A673 (cell line): ENCODE data around the gene VDR. TPM values are rescaled to one million over a fixed set of nuclear protein-coding genes. Genes with fewer than 3 reads are reported as not detected.

Experiments
- BruUV-seq: library from RNA; stranded (reverse); fragments of 400-500 nt; replicated peaks from 2 replicates; lab custom pipeline; 2021; lab: Mats Ljungman, UMichigan
- CTCF ChIA-PET: fragments of 300-600 bp; sonication (Branson Sonifier 250); formaldehyde crosslinking; loops from one replicate; lab custom pipeline; 2022; ENCODE audit warnings: antibody characterized with exemption; lab: Charles Lee
- POLR2A ChIA-PET: fragments of 300-600 bp; sonication (Branson Sonifier 250); formaldehyde crosslinking; loops from one replicate; lab custom pipeline; 2022; ENCODE audit warnings: antibody characterized with exemption; ENCODE audit not compliant: low non-redundant PET; lab: Charles Lee
- DNase-seq: peaks from one replicate; pipeline ENCODE4 v3.0.0-alpha.2; 2015; ENCODE audit warnings: low spot score
- H3K27ac ChIP-seq: fragments of 200-600 bp; sonication (generic); 2 replicates; pipeline ENCODE4 v1.5.1; 2016; ENCODE audit warnings: mixed run types, low read depth, mild to moderate bottlenecking, mixed read lengths, antibody characterized with exemption, low read length; ENCODE audit not compliant: poor library complexity, severe bottlenecking
- H3K27me3 ChIP-seq: fragments of 200-600 bp; sonication (generic); replicated peaks from 2 replicates; pipeline ENCODE4 v1.6.1; 2017; ENCODE audit warnings: mixed run types, low read depth, mild to moderate bottlenecking, mixed read lengths, antibody characterized with exemption, low read length; ENCODE audit not compliant: insufficient read depth, poor library complexity
- H3K36me3 ChIP-seq: fragments of 200-600 bp; sonication (generic); 2 replicates; pipeline ENCODE4 v1.6.1; 2016; ENCODE audit warnings: mixed run types, mild to moderate bottlenecking, mixed read lengths, antibody characterized with exemption, low read length; ENCODE audit not compliant: insufficient read depth, poor library complexity, severe bottlenecking
- H3K4me1 ChIP-seq: fragments of 200-600 bp; sonication (generic); 2 replicates; pipeline ENCODE4 v1.6.1; 2017; ENCODE audit warnings: mixed run types, mild to moderate bottlenecking, mixed read lengths, antibody characterized with exemption, low read length; ENCODE audit not compliant: insufficient read depth, poor library complexity, severe bottlenecking
- H3K4me3 ChIP-seq: fragments of 200-600 bp; sonication (generic); 2 replicates; pipeline ENCODE4 v1.5.1; 2016; ENCODE audit warnings: low read depth, mixed run types, mild to moderate bottlenecking, mixed read lengths, low read length; ENCODE audit not compliant: poor library complexity, severe bottlenecking
- H3K9me3 ChIP-seq: fragments of 200-600 bp; sonication (generic); 2 replicates; pipeline ENCODE4 v1.6.1; 2016; ENCODE audit warnings: mixed run types, low read depth, mild to moderate bottlenecking, mixed read lengths, antibody characterized with exemption, low read length; ENCODE audit not compliant: poor library complexity, severe bottlenecking
- EZH2 ChIP-seq: fragments of 200-600 bp; sonication (generic); IDR thresholded peaks from 2 replicates; pipeline ENCODE4 v1.6.1; 2017; ENCODE audit warnings: borderline replicate concordance, low read depth, mild to moderate bottlenecking, mixed read lengths, antibody characterized with exemption, low read length; ENCODE audit not compliant: poor library complexity, severe bottlenecking
- intact Hi-C: fragments of 100-400 bp; cut with micrococcal nuclease; formaldehyde crosslinking; loops from one replicate; pipeline ENCODE4 v1.10.0; 2022; ENCODE audit not compliant: unreplicated experiment
- total RNA-seq: library from RNA; stranded (reverse); gene quantifications from 2 replicates; pipeline ENCODE4 v1.2.3, GENCODE V29; 2021
- TF ChIP-seq, protein P1 (sequence below): fragments of 300-800, 200-600 bp; sonication (generic); conservative IDR thresholded peaks from 2 replicates; pipeline ENCODE4 v1.5.1; 2017; ENCODE audit warnings: low read depth, mild to moderate bottlenecking, antibody characterized with exemption, low read length, moderate library complexity, mixed read lengths

VDR gene
- total RNA-seq, 1 experiment from 2014 or later: 0.43 TPM

DNA sequence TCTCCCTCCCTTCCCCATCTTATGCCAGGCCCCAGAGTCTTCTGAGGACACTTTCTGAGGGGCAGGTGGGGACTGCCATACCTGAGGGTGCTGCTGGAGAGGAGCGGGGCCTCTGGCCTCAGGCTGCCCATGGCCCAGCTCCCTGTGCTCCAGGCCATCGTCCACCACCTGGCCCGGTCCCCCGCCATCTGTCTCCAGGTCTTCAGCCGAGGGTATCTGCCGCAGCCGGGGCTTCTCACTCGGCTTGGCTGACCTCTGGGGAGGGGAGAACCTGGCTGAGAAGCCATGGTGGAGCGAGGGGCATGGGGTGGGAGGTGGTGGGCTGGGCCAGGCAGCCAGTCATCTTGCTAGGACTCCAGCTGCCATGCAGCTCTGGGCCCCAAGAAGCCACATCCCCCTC, 110.1 kb downstream of the VDR start:
- TF ChIP-seq, protein P1, sequence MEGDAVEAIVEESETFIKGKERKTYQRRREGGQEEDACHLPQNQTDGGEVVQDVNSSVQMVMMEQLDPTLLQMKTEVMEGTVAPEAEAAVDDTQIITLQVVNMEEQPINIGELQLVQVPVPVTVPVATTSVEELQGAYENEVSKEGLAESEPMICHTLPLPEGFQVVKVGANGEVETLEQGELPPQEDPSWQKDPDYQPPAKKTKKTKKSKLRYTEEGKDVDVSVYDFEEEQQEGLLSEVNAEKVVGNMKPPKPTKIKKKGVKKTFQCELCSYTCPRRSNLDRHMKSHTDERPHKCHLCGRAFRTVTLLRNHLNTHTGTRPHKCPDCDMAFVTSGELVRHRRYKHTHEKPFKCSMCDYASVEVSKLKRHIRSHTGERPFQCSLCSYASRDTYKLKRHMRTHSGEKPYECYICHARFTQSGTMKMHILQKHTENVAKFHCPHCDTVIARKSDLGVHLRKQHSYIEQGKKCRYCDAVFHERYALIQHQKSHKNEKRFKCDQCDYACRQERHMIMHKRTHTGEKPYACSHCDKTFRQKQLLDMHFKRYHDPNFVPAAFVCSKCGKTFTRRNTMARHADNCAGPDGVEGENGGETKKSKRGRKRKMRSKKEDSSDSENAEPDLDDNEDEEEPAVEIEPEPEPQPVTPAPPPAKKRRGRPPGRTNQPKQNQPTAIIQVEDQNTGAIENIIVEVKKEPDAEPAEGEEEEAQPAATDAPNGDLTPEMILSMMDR: no peak
- TF ChIP-seq EZH2: no peak
- no TSS peak for BruUV-seq
- DNase-seq: no peak
- ChIA-PET POLR2A (no interaction called here), CTCF (no interaction called here)
- Histone ChIP-seq H3K27ac (no peak overlapping the region), H3K27me3 (no peaks in the 10 kb centered on the region), H3K4me3 (no peak overlapping the region), H3K4me1 (no peaks in the 10 kb centered on the region), H3K36me3 (peaks cover 14% of the 10 kb centered on the region), H3K9me3 (no peaks in the 10 kb centered on the region)
- intact Hi-C loops: no loop called here

DNA sequence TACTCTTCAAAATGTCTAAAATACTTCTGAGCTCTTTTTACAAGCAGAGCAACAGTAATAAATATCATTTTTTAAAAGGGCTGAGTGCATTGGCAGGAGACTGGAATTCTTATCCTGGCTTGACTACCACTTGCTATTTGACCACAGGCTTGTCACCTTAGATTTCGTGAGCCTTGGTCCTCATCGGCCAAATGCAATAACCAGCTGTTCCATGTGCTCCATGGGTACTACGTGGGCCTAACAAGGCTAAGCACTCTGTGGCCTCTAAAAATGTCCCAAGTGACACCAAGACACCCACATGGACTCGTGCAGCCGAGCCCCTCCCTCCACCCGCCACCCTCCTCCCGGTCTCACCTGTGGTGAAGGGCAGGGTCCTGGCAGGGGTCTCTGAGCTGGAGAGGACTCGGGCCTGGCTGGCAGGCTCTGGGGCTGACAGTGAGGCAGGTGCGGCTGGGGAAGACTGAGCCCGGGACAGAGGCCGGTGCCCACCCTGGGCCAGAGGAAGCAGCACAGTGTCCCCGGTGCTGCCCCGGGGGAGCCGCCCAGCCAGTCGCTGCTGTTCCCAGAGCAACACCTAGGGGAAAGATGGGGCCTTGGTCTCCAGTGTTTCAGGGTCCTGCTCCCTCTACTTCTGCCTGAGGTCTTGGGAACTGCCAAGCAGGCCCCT, 111.6 kb downstream of the VDR start:
- H3K27me3 ChIP-seq: no peaks in the 10 kb centered on the region
- no peak overlapping the region for H3K4me3 ChIP-seq
- H3K36me3 ChIP-seq: peaks cover 28% of the 10 kb centered on the region
- no peak for TF ChIP-seq EZH2
- TF ChIP-seq, protein P1: no peak
- H3K9me3 ChIP-seq: no peaks in the 10 kb centered on the region
- CTCF ChIA-PET: interaction anchor here (0.6 to 1.5 kb wide), 2 partner anchors 45 to 46 kb away, joined by 3 to 5 read pairs; no protein-coding TSS in a partner anchor
- no peak for DNase-seq
- intact Hi-C loops: no loop called here
- BruUV-seq: no TSS peak
- POLR2A ChIA-PET: no interaction called here
- no peak overlapping the region for H3K27ac ChIP-seq
- H3K4me1 ChIP-seq: no peaks in the 10 kb centered on the region

DNA sequence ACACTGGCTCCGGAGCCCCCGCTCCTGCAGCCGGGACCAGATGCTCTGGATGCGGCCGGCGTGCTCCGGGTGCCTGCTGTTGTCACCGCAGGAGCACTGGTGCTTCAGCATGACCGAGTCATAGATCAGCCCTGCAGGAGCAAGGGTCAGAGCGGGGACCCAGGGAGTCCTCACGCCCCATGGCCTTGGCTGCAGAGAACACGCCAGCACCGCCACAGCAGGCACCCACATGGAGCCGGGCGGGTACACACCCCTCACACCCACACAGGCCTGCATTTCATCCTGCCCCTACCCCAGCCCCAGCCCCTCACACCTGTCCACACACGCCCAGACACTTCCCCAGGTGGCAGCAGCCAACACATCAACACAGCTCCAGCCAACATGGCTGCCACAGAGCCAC, 112.9 kb downstream of the VDR start:
- CTCF ChIA-PET: interaction anchor here (0.7 to 1.5 kb wide), 2 partner anchors 25 to 47 kb away, joined by 3 to 5 read pairs; no protein-coding TSS in a partner anchor

More for the DNA sequence above, 112.9 kb downstream of the VDR start:
- no peaks in the 10 kb centered on the region for H3K9me3 ChIP-seq
- no peak overlapping the region for H3K4me3 ChIP-seq
- no peak for DNase-seq
- no peaks in the 10 kb centered on the region for H3K4me1 ChIP-seq
- TF ChIP-seq, protein P1: no peak
- TF ChIP-seq EZH2: no peak
- no peaks in the 10 kb centered on the region for H3K27me3 ChIP-seq
- no peak overlapping the region for H3K27ac ChIP-seq
- intact Hi-C loops: no loop called here
- BruUV-seq: no TSS peak
- POLR2A ChIA-PET: no interaction called here
- peaks cover 40% of the 10 kb centered on the region for H3K36me3 ChIP-seq

Other genes starting within 250 kb of the VDR start
- gene RPAP3, start 199.0 kb downstream of the VDR start, total RNA-seq: 70.5 and 81.1 TPM in 2 replicates
- gene ENDOU, start 179.5 kb downstream of the VDR start, total RNA-seq: 0.35 and 0.58 TPM in 2 replicates
- gene RAPGEF3, start 146.1 kb downstream of the VDR start, total RNA-seq: 4.3 and 5.7 TPM in 2 replicates
- 39.3 and 39.8 TPM in 2 replicates for gene SLC48A1, start 131.8 kb downstream of the VDR start, total RNA-seq
- gene HDAC7, start 85.1 kb downstream of the VDR start, total RNA-seq: 58.9 and 63.0 TPM in 2 replicates
- 166 and 182 TPM in 2 replicates for gene TMEM106C, start 58.6 kb upstream of the VDR start, total RNA-seq
- gene COL2A1, start 99.5 kb upstream of the VDR start, total RNA-seq: 0.85 and 1.3 TPM in 2 replicates
- gene SENP1, start 201.1 kb upstream of the VDR start, total RNA-seq: 39.4 and 41.6 TPM in 2 replicates
- 114 and 130 TPM in 2 replicates for gene PFKM, start 214.4 kb upstream of the VDR start, total RNA-seq